HG02642 (cell line): ENCODE measurements around the gene BTN1A1.
"Not testable (repeated sequence)": the region's sequence is repeated elsewhere in the genome, so short reads cannot be mapped to it uniquely, and the experiment has no call there.

Experiments
- ATAC-seq: cut with Tn5 transposase; IDR thresholded peaks from one replicate; pipeline ENCODE4 v1.9.1; 2021; ENCODE audit warnings: mild to moderate bottlenecking; ENCODE audit not compliant: unreplicated experiment, poor library complexity

The BTN1A1 gene, protein sequence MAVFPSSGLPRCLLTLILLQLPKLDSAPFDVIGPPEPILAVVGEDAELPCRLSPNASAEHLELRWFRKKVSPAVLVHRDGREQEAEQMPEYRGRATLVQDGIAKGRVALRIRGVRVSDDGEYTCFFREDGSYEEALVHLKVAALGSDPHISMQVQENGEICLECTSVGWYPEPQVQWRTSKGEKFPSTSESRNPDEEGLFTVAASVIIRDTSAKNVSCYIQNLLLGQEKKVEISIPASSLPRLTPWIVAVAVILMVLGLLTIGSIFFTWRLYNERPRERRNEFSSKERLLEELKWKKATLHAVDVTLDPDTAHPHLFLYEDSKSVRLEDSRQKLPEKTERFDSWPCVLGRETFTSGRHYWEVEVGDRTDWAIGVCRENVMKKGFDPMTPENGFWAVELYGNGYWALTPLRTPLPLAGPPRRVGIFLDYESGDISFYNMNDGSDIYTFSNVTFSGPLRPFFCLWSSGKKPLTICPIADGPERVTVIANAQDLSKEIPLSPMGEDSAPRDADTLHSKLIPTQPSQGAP

DNA sequence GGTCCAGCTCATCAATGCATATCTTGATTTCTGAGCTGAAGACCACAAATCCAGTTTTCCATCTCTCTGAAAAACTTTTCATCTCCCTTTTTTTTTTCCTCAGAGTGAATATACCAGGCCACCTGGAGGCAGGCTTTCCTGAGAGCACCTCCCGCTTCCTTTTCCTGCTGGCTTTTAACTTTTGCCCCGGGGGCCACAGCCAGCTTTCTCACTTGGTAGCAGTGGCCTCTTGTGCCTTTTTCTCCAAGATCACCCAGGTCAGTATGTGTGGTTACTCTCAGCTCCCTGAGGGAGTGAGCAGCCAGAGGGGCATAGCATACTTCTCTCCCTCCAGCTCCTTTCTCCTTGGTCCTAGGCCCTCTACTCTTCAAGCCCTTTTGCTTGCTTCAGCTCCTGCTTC is at the start of gene BTN1A1:
Gene BTN1A1 (plus strand): TSS at position 202 of the 400 bp plus-strand sequence. CDS start 984 bp downstream, outside the sequence.
- ATAC-seq: no peak

DNA sequence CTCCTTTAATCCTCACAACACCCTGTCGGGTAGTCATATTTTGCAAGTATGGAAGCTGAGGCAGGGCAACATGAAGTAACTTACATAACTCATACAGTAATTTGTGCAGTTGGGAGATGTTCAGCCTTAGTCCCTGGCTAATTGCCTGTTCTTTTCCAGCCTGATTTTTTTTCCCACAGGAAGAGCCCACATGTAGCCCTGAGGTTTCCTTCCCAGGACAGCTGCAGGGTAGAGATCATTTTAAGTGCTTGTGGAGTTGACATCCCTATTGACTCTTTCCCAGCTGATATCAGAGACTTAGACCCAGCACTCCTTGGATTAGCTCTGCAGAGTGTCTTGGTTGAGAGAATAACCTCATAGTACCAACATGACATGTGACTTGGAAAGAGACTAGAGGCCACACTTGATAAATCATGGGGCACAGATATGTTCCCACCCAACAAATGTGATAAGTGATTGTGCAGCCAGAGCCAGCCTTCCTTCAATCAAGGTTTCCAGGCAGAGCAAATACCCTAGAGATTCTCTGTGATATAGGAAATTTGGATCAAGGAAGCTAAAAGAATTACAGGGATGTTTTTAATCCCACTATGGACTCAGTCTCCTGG is 47.4 kb upstream of the BTN1A1 start:
- no peak for ATAC-seq

DNA sequence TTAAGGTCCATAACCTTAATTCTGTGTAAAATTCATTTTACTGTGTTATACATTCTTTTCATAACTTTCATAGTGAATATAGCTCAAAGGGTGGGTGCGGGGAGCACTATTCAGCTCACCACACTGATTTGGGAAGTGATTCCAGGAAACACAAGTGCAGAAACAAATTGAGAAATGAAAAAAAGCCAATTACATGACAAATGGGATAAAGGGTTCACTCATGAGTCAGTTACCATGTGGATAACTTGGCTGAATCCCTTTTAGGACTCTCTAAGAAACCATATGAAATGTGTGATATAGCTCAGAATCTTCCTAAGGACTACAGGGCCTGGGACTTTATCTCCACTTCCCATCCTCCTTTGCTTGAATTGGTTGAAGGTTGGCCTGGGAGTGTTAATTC is 45.5 kb upstream of the BTN1A1 start:
- no peak for ATAC-seq

DNA sequence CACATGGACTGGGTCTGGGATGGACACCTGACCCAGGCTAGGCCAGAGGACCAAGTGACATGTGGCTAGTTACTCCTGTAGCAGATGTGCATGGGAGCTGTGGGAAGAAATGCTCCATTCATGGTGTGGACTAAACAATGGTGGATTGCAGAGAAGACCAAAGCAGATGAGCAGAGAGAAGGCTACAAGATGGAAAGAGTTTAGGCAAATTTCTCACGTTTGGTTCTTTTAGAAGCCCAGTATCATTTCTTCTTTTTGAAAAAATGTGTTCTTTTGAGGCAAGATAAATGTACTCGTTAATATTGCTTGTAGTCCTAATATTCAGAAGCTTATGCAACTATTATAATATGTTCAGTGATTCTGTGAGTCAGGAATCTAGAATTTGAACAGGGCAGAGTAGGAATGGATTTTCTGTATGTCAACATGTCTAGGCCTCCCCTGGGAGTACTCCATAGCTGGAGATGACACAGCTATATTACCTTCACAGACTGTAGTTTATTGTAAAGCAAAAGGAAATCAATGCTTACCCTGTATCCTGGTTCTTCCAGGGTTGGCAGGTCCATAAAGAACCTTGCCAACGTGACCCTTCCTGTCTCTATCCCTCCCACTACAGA is 44.6 kb upstream of the BTN1A1 start:
- no peak for ATAC-seq

DNA sequence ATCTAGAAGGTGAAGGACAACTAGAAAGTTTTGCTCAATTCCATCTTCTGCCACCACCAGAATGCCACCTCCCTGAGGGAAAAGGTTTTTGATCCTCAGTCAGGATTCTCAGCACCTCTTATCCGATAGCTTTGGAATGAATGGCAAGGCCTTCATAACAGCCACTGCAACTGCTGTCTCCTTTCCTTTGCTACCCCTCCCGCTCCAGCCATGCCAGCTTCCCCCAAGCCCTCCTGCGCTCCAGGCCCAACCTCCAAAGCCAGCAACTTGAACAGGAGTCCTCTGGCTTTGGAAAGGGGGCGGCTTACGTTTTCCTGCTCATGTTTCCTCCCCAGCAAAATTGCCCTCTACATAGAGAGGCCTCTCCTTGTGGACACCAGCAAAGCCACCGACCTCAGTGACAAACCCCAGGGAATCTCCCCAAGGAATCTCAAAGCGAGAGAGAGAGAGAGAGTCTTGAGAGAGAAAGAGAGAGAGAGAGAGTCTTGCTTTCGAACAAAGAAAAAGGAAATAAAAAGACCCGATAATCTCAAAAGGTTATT is 42.8 kb upstream of the BTN1A1 start:
- ATAC-seq: peak; percentile 30

DNA sequence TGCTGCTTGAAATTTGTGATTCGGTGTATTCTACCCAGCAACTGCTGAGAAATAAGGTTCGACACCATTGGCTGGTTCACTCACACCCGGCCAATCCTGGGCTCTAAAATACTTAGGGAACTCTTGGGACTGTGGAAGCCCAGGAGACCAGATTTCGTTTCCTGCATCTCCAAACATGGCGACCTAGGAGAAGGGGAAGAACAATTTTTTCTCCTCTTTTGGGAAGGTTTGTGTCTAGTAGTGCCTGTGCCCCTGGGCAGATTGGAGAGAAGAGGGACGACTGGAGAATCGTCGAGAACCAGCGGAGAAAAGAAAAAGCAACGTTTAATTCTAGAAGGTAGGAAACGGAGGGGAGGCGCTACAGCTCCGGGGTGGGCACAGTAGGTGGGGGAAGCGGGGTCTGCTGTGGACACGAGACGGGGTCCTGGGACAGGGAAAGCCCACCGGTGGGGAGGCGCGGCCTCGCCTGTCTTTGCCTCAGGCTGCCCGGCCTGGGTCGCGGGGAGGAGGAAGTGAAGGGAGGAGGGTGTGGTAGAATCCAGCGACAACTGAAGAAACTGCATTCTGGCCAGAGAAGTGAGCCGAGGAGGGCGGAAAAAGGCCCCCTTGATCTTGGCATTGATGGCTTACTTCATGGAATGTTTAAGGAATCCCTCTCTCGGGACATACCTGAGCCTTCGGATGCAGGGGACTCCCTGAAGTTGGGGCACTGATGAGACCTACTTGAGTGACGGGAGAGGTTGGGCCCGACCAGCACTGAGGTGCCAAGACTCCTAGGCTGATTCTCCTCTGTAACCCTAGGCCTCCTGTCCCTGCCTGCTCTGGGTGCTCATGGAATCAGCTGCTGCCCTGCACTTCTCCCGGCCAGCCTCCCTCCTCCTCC is 42.1 kb upstream of the BTN1A1 start, which contains the start of gene BTN2A1:
Gene BTN2A1 (plus strand): TSS at position 150 of the 883 bp plus-strand sequence. CDS start 682 bp downstream, at position 832.
- ATAC-seq: peak; percentile 93

DNA sequence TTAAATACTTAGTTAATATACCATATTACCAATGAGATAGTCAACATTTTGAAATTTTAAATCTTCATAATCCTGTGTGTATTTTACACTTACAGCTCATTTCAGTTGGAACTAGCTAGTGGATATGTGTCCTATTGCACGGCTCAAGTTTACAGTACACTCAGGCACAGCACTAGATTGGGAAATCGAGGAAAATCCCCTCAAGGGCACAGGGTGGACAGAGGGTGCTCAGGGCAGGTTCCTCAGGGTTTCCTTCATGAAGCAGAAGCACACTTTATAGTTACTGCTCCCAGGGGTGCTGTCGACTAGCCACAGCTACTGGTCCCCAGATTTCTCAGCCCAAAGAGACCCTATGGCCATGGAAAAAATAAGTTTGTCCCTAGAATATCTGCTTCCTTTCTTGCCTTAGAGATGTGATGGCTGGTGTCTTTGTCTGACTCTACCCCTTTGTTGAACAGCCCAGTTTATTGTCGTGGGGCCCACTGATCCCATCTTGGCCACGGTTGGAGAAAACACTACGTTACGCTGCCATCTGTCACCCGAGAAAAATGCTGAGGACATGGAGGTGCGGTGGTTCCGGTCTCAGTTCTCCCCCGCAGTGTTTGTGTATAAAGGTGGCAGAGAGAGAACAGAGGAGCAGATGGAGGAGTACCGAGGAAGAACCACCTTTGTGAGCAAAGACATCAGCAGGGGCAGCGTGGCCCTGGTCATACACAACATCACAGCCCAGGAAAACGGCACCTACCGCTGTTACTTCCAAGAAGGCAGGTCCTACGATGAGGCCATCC is 40.9 kb upstream of the BTN1A1 start:
- no peak for ATAC-seq

DNA sequence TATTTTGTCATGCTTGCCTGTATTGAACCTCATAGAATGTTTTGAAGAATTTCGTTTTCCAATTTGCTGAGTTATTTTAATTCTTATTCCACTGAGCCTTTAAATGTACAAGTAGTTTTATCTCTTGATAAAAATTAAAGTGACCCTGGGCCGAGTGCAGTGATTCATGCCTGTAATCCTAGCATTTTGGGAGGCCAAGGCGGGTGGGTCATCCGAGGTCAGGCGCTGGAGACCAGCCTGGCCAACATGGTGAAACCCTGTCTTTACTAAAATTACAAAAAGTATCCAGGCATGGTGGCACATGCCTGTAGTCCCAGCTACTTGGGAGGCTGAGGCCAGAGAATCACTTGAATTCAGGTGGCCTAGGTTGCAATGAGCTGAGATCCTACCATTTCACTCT is 38.8 kb upstream of the BTN1A1 start:
- ATAC-seq: not testable (repeated sequence)

DNA sequence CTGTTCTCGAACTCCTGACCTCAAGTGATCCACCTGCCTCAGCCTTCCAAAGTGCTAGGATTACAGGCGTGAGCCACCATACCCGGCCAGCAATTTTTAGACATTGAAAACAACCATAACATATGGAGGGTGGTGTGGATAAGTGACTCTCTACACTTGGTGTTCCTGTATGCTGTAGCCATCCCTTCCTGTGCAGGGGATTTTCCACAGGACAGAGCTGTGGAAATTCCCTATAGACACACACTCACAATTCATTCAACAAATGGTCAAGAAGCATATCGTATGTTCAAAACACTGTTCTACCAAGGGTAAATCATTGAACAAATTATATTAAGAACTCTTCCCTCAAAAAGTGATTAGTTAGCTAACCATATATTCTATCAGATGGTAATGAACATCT is 36.1 kb upstream of the BTN1A1 start:
- no peak for ATAC-seq

DNA sequence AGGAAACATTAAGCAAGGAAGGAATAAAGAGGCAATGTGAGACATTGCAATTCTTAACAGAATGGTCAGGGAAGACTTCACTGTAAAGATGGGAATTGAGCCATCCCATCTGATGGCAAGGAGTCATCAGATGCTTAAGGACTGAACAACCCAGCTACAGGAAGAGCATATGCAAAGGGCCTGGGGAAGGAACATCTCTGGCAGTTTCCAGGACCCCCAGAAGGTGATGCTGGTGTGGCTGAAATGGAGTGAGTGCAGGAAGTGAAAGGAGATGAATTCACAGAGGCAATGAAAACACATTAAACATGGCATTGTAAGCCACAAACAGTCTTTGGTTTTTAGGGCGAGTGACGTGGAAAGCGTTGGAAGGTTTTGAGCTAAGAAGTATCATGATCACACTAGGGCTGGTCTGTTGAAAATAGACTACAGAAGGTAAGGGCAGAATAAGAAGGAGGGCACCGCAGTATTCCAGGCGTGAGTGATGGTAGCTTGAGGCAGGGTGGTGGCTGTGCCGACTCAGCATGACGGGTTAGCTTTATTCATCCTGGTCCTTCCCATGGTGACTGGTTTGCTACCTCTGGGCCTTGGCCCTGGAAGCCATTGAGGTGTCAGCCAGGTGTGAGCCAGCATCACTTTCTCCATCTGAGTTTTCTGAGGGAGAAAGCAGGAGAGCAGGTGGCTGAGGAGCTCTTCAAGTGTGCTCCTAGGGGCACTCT is 35.5 kb upstream of the BTN1A1 start:
- no peak for ATAC-seq

DNA sequence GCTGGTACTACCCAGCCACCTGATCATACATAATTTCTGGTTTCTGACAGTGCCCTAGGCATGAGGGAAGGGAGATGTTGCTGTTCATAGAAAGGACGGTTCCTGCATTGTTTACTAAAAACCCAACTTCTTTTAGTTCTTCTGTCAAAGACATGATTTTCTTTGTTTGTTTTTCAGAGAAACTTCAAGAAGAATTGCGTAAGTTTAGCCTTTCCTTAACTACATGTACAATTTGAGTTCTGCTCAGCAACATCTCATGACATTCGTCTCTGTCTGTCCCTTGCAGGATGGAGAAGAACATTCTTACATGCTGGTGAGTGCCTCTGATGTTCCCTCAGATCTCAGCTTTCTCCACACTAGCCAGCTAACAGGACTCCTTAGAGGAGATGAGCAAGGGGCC is 34.3 kb upstream of the BTN1A1 start:
- ATAC-seq: no peak

DNA sequence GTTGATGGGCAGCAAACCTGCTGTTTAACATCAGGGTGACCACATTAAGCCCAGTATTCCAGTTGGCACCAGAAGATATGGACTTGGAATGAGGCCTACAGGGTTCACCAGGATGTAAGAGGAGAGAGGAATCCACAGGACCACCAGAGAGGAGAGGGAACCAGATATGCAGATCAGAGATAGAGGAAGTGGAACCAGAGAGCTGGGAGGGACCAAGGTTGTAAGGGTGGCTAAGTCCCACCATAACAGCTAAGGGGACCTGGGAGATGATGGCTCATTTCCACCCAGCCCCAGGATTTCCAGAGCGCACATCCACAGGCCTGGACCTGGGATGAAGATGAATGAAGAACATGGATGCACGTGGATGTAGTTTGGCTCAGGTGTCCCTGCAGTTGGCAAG is 31.3 kb upstream of the BTN1A1 start:
- ATAC-seq: no peak

DNA sequence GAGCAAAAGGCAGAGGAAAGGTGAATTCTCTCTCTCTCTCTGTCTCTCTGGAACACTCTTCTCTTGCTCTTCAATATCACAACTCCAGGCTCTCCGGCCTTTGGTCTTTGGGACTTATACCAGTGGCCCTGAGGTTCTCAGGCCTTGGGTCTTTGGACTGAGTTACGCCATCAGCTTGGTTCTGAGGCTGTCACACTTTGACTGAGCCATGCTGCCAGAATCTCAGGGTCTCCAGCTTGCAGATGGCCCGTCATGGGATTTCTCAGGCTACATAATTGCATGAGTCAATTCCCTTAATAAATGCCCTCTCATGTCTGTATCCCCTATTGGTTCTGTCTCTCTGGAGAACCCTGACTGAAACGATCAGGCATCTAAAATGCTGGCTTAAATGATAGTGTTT is 29.5 kb upstream of the BTN1A1 start:
- no peak for ATAC-seq

DNA sequence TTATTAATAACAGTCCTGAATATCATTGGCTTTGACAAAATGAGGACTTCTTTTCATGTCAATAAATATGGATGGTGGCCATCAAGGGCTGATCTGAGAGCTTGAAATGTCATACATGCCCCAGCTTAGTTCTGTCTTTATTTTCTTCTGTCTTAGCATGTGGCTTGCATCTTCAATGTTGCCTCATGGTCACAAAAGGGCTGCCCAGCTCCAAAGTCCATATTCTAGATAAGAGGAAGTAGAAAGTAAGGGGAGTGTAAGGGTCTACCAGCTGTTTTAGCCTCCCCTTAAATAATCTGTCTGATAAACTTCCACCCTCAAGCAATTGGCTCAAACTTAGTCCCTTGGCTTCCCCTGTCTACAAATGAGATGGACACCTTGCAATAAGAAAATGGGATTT is 28.1 kb upstream of the BTN1A1 start:
- ATAC-seq: no peak

DNA sequence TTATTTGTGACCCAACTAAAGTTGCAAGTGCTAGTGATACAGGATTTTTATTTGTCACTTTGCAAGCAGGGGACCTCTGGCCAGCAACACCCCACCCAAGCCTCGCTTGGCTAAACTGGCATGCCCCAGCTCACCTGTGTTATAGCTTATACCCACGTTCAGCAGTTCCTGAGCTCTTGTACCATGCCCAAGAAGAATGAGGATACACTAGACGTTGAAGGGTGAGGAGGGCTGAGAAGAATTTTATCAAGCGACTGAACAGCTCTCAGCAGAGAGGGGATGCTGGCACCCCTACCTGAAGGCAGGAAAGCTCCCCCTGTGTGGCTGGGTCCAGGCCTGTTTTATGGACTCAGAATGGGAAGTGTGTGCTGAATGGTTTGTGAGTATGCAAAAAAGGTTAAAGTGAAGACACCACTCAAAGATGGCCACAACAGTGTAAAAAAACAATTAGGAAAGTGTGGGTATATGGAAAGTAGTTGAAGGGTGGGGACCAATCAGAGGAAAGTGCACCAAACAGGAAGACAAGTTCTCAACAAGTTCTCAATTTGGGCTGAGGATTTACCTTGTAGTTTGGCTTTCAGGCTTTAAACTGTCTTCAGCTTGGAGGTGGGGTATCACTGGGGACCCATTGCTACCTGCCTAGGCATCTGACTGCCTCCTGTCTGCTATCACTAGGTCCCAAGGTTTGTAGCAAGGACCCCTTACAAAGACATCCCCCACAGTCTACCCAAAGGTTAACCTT is 27.4 kb upstream of the BTN1A1 start:
- ATAC-seq: no peak

DNA sequence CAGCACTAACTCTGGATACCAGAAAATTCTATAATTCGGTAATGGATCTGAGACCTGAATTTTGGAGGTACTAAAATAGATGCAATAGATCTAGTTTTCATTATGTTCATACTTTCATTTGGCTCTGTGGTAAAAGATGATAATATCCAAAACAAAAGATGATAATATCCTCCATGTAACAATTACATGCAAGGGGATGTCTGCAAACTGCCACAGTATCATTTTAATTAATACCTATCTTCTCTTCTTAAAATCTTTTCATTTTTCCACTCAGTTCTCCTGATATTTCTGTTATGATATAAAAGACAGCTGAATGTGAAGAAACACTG is 26.7 kb upstream of the BTN1A1 start:
- ATAC-seq: no peak

DNA sequence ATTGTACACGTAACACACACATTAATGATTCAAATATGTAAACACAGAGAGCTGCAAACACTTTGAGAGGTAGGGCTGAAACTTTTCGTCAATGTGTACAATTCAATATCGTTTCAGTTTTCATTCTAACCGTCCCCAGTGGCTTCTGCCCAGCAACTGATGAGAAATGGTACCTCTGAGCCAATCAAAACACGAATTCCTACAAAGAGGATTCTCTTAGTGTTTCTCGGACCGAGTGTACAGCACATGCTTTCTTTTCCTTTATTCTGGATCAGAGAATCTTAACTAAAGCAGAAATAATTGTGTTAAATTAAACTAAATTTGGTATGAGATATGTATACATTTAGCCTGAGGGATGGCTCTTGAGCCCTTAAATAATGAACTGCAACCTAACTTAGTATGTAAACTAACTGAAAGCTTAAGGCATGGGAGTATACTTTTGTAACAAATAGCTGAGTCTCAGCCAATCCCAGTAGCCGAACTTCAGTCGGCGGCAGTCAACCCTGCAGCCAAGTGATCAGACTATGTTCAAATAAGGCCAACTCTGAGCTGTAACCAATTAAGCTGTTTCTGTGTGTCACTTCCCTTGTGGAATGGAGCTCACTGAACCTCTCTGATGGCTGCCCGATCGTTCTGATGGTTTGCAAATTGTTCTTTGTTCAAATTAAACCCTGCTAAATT is 26.2 kb upstream of the BTN1A1 start:
- peak; percentile 94 for ATAC-seq
